ENCODE data around the gene CGB8.
"Not testable (repeated sequence)": the region's sequence is repeated elsewhere in the genome, so short reads cannot be mapped to it uniquely, and the experiment has no call there.

DNA sequence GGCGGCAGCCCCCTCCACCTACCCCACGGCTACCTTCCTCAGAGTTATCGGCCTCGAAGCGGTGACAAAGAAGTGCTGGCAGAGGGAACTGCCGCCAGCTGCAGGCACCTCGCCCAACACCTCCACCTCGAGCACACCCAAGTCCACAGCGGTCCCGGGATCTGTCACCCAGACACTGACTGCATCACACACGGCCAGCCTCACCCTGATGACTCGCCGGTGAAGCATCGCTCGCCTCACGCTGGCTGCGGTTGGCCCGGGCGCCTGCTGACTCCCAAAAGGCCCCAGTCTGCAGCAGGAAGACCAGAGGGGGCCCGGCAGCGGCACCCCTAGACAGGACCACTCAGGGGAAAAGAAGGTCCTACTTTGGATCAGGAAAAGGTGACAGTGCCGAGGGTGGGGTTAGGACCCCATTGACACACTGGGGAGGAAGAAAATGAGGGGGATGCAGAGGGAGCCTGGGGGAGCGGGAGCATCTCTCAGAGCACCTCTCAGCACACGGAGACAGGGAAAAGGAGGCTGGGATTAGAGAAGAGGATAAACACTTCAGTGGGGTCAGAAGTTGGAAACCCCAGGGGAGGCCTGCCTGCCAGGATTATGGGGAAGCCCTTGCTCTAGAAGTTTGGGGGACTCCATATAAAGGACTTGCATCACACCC lies 1.6 kb upstream of the CGB8 start:
- TF ChIP-seq, protein P1, sequence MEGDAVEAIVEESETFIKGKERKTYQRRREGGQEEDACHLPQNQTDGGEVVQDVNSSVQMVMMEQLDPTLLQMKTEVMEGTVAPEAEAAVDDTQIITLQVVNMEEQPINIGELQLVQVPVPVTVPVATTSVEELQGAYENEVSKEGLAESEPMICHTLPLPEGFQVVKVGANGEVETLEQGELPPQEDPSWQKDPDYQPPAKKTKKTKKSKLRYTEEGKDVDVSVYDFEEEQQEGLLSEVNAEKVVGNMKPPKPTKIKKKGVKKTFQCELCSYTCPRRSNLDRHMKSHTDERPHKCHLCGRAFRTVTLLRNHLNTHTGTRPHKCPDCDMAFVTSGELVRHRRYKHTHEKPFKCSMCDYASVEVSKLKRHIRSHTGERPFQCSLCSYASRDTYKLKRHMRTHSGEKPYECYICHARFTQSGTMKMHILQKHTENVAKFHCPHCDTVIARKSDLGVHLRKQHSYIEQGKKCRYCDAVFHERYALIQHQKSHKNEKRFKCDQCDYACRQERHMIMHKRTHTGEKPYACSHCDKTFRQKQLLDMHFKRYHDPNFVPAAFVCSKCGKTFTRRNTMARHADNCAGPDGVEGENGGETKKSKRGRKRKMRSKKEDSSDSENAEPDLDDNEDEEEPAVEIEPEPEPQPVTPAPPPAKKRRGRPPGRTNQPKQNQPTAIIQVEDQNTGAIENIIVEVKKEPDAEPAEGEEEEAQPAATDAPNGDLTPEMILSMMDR (IDR thresholded peaks at IDR 0.05; ENCODE audit: insufficient read depth, low read length), result not testable (repeated sequence)
- not testable (repeated sequence) for TF ChIP-seq POLR2AphosphoS5, GABPA (IDR thresholded peaks at IDR 0.05; ENCODE audit: low read depth)

All from HL-60 (cell line).